Hepatocyte (in vitro differentiated cells): ENCODE data around the gene PKP1. TPM values are rescaled to one million over a fixed set of nuclear protein-coding genes. Genes with fewer than 3 reads are reported as not detected.

ENCODE experiments used
- DNase-seq: peaks from one replicate; pipeline ENCODE4 v3.0.0-alpha.2; 2016; ENCODE audit warnings: low spot score
- H2AFZ ChIP-seq: fragments of 200-600 bp; sonication (generic); 2 replicates; pipeline ENCODE4 v1.6.0; 2016; ENCODE audit warnings: antibody characterized with exemption, mild to moderate bottlenecking
- H3K27ac ChIP-seq: fragments of 200-600 bp; sonication (generic); 2 replicates; pipeline ENCODE4 v1.5.1; 2016; ENCODE audit warnings: mild to moderate bottlenecking
- H3K27me3 ChIP-seq: fragments of 200-600 bp; sonication (generic); 2 replicates; pipeline ENCODE4 v1.6.1; 2016
- H3K36me3 ChIP-seq: fragments of 200-600 bp; sonication (generic); replicated peaks from 2 replicates; pipeline ENCODE4 v1.5.1; 2016; ENCODE audit warnings: low read depth; ENCODE audit not compliant: insufficient read depth
- H3K4me1 ChIP-seq: fragments of 200-600 bp; sonication (generic); 2 replicates; pipeline ENCODE4 v1.5.1; 2016; ENCODE audit warnings: mild to moderate bottlenecking, moderate library complexity; ENCODE audit not compliant: insufficient read depth
- H3K4me2 ChIP-seq: fragments of 200-600 bp; sonication (generic); 2 replicates; pipeline ENCODE4 v1.6.0; 2016
- H3K4me3 ChIP-seq: fragments of 200-600 bp; sonication (generic); 2 replicates; pipeline ENCODE4 v1.5.1; 2016; ENCODE audit warnings: mild to moderate bottlenecking
- H3K79me2 ChIP-seq: fragments of 200-600 bp; sonication (generic); 2 replicates; pipeline ENCODE4 v1.6.0; 2017; ENCODE audit warnings: mild to moderate bottlenecking
- H3K9me2 ChIP-seq: fragments of 200-600 bp; sonication (generic); replicated peaks from 2 replicates; pipeline ENCODE4 v1.6.0; 2017; ENCODE audit warnings: mild to moderate bottlenecking; ENCODE audit not compliant: insufficient read depth
- H3K9me3 ChIP-seq: fragments of 200-600 bp; sonication (generic); 2 replicates; pipeline ENCODE4 v1.5.1; 2016; ENCODE audit warnings: low read depth, mild to moderate bottlenecking
- H4K20me1 ChIP-seq: fragments of 200-600 bp; sonication (generic); 2 replicates; pipeline ENCODE4 v1.6.0; 2016; ENCODE audit warnings: mild to moderate bottlenecking; ENCODE audit not compliant: insufficient read depth, poor library complexity, severe bottlenecking
- CTCF ChIP-seq: fragments of 200-600 bp; sonication (generic); IDR thresholded peaks from 2 replicates; pipeline ENCODE4 v1.5.1; 2016; ENCODE audit warnings: antibody characterized with exemption, mild to moderate bottlenecking; ENCODE audit not compliant: poor library complexity
- EZH2 ChIP-seq: fragments of 200-600 bp; sonication (generic); IDR thresholded peaks from 2 replicates; pipeline ENCODE4 v1.6.1; 2016; ENCODE audit warnings: antibody characterized with exemption, mild to moderate bottlenecking, borderline replicate concordance
- EZH2phosphoT487 ChIP-seq: fragments of 200-600 bp; sonication (generic); IDR thresholded peaks from one replicate; pipeline ENCODE4 v1.6.1; 2018; ENCODE audit warnings: antibody characterized with exemption, mild to moderate bottlenecking, low read depth, moderate library complexity; ENCODE audit not compliant: unreplicated experiment, severe bottlenecking
- WGBS: methylation state at CpG from one replicate; pipeline ENCODE4 v1.1.6; 2016; ENCODE audit warnings: low lambda C conversion rate; ENCODE audit errors: missing lambda C conversion rate; 5-methylcytosine and 5-hydroxymethylcytosine counted together
- polyA plus RNA-seq: library from polyadenylated mRNA; unstranded; fragments of >200 nt; fragmentation: Nextera tagmentation; extraction: Ambion mirVana; gene quantifications from 2 replicates; pipeline ENCODE4 v1.2.1, GENCODE V29; 2016
- total RNA-seq: library from RNA; depleted of rRNA; stranded (reverse); fragments of >200 nt; gene quantifications from 2 replicates; pipeline ENCODE4 v1.2.3, GENCODE V29; 2014

PKP1 gene
- total and polyA plus RNA-seq, 2 experiments from 2014 or later, result 0.04 to 0.33 TPM

DNA sequence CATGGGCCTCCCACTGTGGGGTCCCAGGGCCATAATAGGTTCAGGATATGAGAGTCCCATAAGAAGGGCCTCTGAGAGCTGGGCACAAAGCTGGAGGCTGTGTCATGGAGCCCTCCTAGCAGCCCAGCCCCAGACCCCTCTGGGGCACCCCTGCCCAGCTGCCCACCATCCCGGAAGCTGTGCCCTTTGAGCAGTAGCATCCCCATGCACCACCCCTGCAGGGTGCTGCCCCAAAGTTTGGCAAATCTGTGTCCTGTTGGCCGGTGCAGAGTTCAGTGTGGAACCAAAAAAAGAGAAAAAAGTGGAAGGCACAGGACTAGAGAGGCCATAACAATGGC, 76.5 kb downstream of the PKP1 start:
- no peaks in the 10 kb centered on the region for H3K27me3 ChIP-seq
- H3K4me3 ChIP-seq, result no peak overlapping the region
- no peaks in the 10 kb centered on the region for H4K20me1 ChIP-seq
- no peaks in the 10 kb centered on the region for H3K9me3 ChIP-seq
- no peak for DNase-seq
- no peaks in the 10 kb centered on the region for H3K36me3 ChIP-seq
- no peaks in the 10 kb centered on the region for H3K79me2 ChIP-seq
- 97% methylated on average over 2 of the region's 2 CpGs for WGBS
- TF ChIP-seq EZH2phosphoT487 (no peak), CTCF (no peak), EZH2 (no peak)
- H2AFZ ChIP-seq, result no peak overlapping the region
- no peaks in the 10 kb centered on the region for H3K4me1 ChIP-seq
- no peaks in the 10 kb centered on the region for H3K9me2 ChIP-seq
- no peak overlapping the region for H3K4me2 ChIP-seq
- no peak overlapping the region for H3K27ac ChIP-seq

DNA sequence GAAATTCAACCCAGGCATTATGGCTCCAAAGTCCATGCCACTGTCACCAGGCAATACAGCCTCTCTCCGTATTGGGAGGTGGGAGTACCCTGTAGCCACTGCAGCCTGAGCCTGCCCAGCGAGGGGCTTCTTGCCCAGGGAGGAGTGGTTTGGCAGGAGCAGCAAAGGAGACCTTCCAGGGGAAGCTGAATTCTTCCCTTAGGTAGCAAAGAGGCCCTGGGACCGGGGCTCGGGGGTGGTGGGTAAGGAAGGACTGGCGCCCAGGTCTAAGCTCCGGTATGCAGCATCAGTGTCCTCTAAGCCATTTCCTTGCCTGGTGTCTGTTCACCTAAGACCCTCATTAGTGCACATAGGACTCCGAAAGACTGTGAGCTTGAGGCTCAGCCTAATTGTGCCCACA, 77.2 kb downstream of the PKP1 start:
- no peak overlapping the region for H3K27ac ChIP-seq
- no peaks in the 10 kb centered on the region for H3K4me1 ChIP-seq
- H3K27me3 ChIP-seq, result no peaks in the 10 kb centered on the region
- no peaks in the 10 kb centered on the region for H3K79me2 ChIP-seq
- H4K20me1 ChIP-seq, result no peaks in the 10 kb centered on the region
- H2AFZ ChIP-seq, result no peak overlapping the region
- H3K9me2 ChIP-seq, result no peaks in the 10 kb centered on the region
- 92% methylated on average over 7 of the region's 7 CpGs for WGBS
- H3K36me3 ChIP-seq, result no peaks in the 10 kb centered on the region
- no peak overlapping the region for H3K4me2 ChIP-seq
- H3K4me3 ChIP-seq, result no peak overlapping the region
- DNase-seq, result no peak
- no peaks in the 10 kb centered on the region for H3K9me3 ChIP-seq
- TF ChIP-seq EZH2, result no peak
- no peak for TF ChIP-seq CTCF
- TF ChIP-seq EZH2phosphoT487, result no peak

GRCh38 chr1:201360901-201361651, 77.8 kb downstream of the PKP1 start:
- H3K4me2 ChIP-seq, result no peak overlapping the region
- no peak overlapping the region for H2AFZ ChIP-seq
- DNase-seq, result no peak
- WGBS, result 89% methylated on average over 14 of the region's 15 CpGs
- no peak overlapping the region for H3K27ac ChIP-seq
- no peaks in the 10 kb centered on the region for H3K79me2 ChIP-seq
- no peaks in the 10 kb centered on the region for H3K27me3 ChIP-seq
- no peaks in the 10 kb centered on the region for H4K20me1 ChIP-seq
- H3K9me3 ChIP-seq, result no peaks in the 10 kb centered on the region
- TF ChIP-seq EZH2, result no peak
- no peak for TF ChIP-seq CTCF
- TF ChIP-seq EZH2phosphoT487, result no peak
- no peaks in the 10 kb centered on the region for H3K36me3 ChIP-seq
- H3K9me2 ChIP-seq, result no peaks in the 10 kb centered on the region
- no peak overlapping the region for H3K4me3 ChIP-seq
- H3K4me1 ChIP-seq, result no peaks in the 10 kb centered on the region
